SK-N-SH (cell line): ENCODE results near the gene BGN.

Experiments used
- CHD2 ChIP-seq: fragments of 150-350 bp; IDR thresholded peaks from 2 replicates; pipeline ENCODE4 v1.6.1; 2018; ENCODE audit warnings: low read length; ENCODE audit not compliant: partially characterized antibody
- CTCF ChIP-seq: fragments of 200-600 bp; sonication (generic); IDR thresholded peaks from 2 replicates; pipeline ENCODE4 v1.6.1; 2017; ENCODE audit warnings: antibody characterized with exemption, mild to moderate bottlenecking, moderate library complexity
- EZH2phosphoT487 ChIP-seq: fragments of 200-600 bp; sonication (generic); IDR thresholded peaks from 2 replicates; pipeline ENCODE4 v1.6.1; 2017; ENCODE audit warnings: low read depth, mixed run types, mild to moderate bottlenecking, antibody characterized with exemption, moderate library complexity, borderline replicate concordance
- GABPA ChIP-seq: IDR thresholded peaks from 2 replicates; pipeline ENCODE4 v1.4.0; 2012; ENCODE audit warnings: low read depth, mild to moderate bottlenecking
- NFIC ChIP-seq: IDR thresholded peaks from 2 replicates; pipeline ENCODE4 v1.4.0; 2012; ENCODE audit warnings: borderline replicate concordance
- NRF1 ChIP-seq: IDR thresholded peaks from 2 replicates; pipeline ENCODE4 v1.6.1; 2012; ENCODE audit warnings: low read depth, mild to moderate bottlenecking, low read length
- PBX3 ChIP-seq: IDR thresholded peaks from 2 replicates; pipeline ENCODE4; 2012
- POLR2AphosphoS5 ChIP-seq: IDR thresholded peaks from 2 replicates; pipeline ENCODE4 v1.6.1; 2012; ENCODE audit warnings: low read depth, low read length
- RCOR1 ChIP-seq: fragments of 150-350 bp; IDR thresholded peaks from 2 replicates; pipeline ENCODE4 v1.6.1; 2017; ENCODE audit warnings: antibody characterized with exemption, low read length
- YY1 ChIP-seq: IDR thresholded peaks from 2 replicates; pipeline ENCODE4 v1.4.0; 2012; ENCODE audit warnings: low read depth, mild to moderate bottlenecking
- ZBTB33 ChIP-seq: IDR thresholded peaks from 2 replicates; pipeline ENCODE4 v1.4.0; 2012; ENCODE audit warnings: low read depth, borderline replicate concordance

GRCh38 chrX:153495362-153495751 lies 577 bp downstream of the BGN start:
- no peak for TF ChIP-seq RCOR1
- no peak for TF ChIP-seq PBX3
- TF ChIP-seq NRF1, result 0 out of 2 replicates have a peak, but pooled peaks have one; percentile 13
- TF ChIP-seq YY1, result no peak
- TF ChIP-seq EZH2phosphoT487, result no peak
- TF ChIP-seq CTCF, result peak; percentile 16; the same call in 1 of the 2 replicates
- TF ChIP-seq NFIC, result no peak
- no peak for TF ChIP-seq ZBTB33
- TF ChIP-seq CHD2, result no peak
- no peak for TF ChIP-seq POLR2AphosphoS5
- TF ChIP-seq GABPA, result no peak
